Measurements from ENCODE around the gene TBC1D1.
"Not testable (repeated sequence)": the region's sequence is repeated elsewhere in the genome, so short reads cannot be mapped to it uniquely, and the experiment has no call there.

Gene TBC1D1

GRCh38 chr4:38020386-38020785 lies 129.5 kb downstream of the TBC1D1 start:
- ATAC-seq, result no peak

DNA sequence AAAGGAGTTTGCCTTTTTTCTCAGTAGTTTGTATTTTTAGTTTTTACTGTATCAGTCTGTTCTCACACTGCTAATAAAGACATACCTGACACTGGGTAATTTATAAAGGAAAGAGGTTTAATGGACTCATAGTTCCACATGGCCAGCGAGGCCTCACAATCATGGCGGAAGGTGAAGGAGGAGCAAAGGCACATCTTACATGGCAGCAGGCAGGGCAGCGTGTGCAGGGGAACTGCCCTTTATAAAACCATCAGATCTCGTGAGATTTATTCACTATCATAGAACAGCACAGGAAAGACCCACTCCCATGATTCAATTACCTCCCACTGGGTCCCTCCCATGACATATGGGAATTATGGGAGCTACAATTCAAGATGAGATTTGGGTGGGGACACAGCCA lies 130.1 kb downstream of the TBC1D1 start:
- ATAC-seq, result not testable (repeated sequence)

DNA sequence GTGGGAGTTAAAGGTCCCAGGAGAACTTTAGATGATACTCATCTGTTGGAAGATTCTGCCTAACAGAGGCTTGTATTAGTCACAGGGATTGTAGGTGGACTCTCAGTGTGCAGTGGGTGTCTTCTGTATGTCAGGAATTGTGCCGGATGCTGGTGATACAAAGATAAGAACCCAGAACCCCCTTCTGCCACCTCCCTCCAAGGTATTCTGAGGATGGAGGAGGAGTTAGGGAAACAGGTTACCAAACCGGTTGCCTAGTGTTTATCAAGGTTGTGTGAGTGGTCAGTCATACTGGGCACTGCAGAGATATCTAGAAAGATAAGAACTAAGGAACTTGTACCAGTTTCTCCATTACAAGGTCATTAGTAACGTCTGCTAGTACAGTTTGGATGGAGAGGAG lies 130.9 kb downstream of the TBC1D1 start:
- no peak for ATAC-seq

DNA sequence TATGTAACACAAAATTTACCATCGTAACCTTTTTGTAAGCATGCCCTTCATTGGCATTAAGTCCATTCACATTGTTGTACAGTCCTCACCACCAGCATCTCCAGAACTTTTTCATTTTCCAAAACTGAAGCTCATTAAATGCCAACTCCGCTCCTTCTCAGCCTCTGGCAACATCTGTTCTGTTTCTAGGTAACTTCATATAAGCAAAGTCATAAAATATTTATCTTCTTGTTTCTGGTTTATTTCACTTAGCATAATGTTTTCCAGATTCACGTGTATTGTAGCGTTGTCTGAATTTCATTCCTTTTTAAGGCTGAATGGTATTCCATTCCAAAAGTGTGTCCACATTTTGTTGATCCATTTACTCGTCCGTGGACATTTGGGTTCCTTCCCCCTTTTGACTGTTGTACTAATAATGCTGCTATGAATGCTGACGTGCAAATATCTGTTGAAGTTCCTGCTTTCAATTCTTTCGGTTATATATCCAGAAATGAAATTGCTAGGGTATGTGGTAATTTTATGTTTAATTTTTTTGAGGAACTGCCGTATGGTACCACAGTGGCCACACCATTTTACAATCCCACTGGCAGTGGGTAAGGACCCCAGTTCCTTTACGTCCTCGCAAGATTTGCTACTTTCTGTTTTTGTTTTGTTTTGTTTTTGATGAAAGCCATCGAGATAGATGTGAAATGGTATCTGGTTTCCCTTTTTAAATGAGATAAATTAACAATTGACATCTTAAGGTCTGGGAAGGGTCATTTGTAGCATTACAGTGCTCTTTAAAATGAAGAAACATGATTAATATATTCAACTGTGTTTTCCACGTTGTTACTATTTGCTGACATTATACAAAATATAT lies 132.7 kb downstream of the TBC1D1 start:
- no peak for ATAC-seq

DNA sequence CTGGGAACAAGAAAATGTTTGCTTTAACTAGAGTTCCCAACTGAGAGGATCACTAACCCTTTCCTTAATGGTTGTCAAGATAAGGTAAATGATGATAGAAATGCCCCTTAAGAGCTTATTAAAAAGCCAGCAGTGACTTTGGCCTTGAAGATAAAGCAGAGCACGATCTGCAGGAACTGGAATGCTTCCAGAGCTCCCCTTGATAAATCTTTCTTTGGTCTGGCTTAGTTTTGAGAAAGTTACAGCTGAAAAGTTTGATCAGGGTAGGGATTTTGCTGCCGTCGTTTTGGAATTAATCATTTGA lies 133.3 kb downstream of the TBC1D1 start:
- no peak for ATAC-seq

DNA sequence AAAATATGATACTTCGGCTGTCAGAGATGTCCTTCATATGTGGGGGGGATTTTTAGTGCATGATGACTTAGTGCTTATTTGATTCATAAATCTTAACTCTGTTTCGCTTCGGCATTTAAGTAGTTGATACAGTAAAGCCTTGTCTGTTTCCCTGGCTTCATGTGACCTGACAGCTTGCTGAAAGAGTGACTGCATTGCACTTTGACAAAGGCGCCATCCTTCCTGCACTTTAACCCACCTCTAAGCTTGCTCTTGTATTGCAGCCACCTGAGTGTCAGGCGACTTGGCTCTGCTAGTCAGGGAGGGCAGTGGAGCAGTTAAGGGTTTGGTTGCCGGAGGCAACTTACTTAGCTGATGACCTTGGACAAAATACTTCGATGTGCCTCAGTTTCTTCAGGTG lies 134.8 kb downstream of the TBC1D1 start:
- ATAC-seq, result no peak

DNA sequence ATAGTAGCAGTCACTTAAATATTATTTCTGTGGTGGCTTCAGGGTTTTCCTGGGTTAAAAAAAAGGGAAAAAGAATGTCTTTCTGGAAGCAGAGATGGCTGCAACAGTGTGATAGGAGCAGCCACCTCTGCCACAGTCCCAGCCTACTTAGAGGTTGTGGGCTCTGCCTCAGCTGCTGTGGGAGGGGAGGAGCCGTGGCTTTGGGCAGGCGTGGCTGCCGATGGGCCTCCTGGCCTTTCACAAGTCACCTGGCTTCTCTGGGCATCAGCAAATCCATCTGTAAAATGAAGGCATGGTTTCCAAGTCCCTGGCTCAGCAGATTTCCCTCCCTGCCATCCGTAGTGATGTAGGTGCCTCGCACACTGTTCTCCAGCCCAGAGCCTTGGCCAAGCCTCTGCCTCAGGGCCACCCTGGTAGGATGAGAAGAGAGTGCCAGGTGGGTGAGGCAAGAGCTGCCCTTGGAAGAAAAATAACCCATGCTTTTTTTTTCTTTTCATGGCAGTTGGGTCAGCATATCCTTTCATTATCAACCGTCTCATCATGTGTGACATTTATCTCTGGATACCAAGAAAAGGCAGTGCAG lies 135.4 kb downstream of the TBC1D1 start:
- ATAC-seq, result no peak

DNA sequence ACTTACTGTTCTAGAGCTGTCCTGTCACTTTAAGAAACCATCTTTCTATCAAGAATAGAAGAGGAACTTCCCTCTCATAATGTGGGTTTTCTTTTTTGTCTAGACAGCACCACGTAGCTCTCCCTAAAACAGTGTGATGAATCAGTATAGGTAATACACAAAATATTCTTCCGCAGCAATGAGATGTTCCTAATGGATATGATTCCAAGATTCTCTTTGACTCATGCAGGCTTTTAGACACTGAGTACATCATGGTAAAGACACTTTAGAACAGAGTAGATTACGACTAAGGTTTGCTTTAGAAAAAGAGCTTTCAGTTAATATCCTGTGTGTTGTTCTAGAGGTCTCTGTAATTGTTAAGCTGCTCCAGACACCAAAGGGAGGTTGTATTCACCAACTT lies 139.1 kb downstream of the TBC1D1 start:
- ATAC-seq, result no peak

- ATAC-seq, result no peak
These were observed 144.3 kb downstream of the TBC1D1 start for GRCh38 chr4:38034986-38035882.

DNA sequence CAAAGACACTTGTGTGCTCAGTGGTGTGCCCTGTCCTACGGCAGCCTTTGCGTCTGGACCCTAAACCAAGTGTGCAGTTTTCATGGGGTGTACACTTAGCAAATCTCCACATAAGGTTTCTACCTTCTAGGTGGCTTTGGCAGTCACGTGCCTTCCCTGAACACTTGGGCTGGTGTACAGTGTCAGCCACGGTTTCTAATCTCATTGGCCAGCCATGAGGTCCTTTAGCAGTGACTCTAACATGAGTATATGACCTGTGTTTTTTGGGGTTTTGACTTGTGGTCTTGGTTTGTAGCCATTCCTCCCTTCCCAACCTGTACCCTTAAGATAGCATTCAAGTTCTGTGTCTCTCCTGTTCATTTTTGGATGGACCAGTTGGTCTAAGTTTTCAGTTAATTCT lies 145.7 kb downstream of the TBC1D1 start:
- ATAC-seq, result no peak

GRCh38 chr4:38037612-38038011 lies 146.7 kb downstream of the TBC1D1 start:
- ATAC-seq, result no peak

DNA sequence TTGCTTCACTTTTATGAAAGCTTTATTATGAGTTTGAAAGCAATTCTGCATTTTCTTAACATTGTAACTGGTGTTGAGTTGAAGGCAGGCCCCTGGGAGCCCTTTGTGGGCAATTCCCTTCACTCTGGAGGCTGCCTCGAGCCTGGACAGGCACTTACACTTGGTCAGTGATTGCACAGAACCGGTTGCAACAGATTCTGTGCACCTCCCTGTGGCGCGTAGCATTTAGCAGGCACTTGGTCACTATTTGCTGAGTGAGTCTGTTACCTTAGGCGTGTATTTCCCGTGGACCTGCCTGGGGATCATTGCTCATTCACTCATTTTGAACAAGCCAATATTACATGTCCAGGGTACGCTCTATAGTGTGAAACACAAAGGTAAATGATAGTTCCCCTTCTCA lies 149.7 kb downstream of the TBC1D1 start:
- no peak for ATAC-seq

- no peak for ATAC-seq
These were observed 153.2 kb downstream of the TBC1D1 start for GRCh38 chr4:38044060-38044459.

- ATAC-seq, result no peak
These were observed 154.6 kb downstream of the TBC1D1 start for GRCh38 chr4:38045289-38045988.

DNA sequence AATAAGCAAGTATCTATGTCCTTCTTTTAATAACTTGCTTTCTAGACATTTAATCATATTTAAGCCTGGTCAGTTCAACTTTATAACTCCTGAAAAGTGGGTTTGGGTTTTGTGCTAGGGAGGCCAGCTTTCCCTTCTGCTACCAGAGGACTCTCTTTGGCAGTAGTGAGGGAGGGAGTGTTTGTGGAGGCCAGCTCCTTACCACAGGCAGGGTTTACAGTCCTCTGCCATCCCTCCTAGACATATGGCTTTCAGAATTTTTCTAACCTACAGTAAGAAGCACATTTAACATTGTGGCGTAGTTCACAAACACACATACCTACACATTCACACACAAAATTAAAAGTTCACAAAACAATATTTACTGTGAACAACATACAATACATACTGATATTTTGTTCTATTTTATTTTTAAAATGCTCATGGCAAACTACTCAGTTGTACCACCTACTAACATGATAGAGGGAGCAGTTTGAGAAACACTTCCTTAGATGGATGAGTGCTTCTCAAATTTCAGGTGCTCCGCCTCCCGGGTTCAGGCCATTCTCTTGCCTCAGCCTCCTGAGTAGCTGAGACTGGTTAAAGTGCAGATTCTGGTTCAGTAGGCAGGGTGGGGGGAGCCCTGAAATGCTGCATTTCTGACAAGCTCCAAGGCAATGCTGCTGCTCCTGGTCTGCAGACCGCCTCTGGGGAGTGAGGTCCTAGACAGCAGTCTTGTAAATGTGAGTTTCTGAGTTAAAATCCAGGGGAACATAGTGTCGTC lies 156.0 kb downstream of the TBC1D1 start:
- ATAC-seq, result no peak

GRCh38 chr4:38049545-38050170 lies 158.8 kb downstream of the TBC1D1 start:
- no peak for ATAC-seq

- no peak for ATAC-seq
These were observed 159.9 kb downstream of the TBC1D1 start for GRCh38 chr4:38050560-38051350.

GRCh38 chr4:38055566-38055965 lies 164.7 kb downstream of the TBC1D1 start:
- ATAC-seq, result no peak

GRCh38 chr4:38056011-38056685 lies 165.3 kb downstream of the TBC1D1 start:
- no peak for ATAC-seq

DNA sequence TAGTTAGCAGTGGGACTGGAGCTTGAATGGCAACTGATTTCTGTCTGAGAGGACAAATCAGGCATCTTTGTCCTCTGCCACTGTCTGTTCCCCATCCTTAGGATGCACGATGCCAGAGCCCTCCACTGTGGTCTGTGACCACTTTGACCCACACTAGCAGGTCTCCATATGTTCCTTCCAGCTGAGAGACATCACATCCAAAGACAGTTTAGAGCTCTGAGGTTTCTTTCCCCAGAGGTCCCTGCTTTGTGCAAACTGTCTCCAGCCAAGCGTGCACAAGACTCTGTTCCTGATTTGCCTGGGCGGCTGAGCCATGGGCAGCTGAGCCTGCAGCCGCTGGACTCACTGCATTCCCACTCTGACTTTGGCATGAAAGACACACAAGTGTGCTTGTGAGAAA lies 167.3 kb downstream of the TBC1D1 start:
- no peak for ATAC-seq

All from activated CD4-positive, CD25-positive, alpha-beta regulatory T cell treated with anti-CD3 and anti-CD28 coated beads, Interleukin-2, amount 50 U/mL, for 24 hours (primary cell).